ENCODE measurements around the gene CLDN24. TPM values are rescaled to one million over a fixed set of nuclear protein-coding genes. Genes with fewer than 3 reads are reported as not detected.

CLDN24 gene
- total RNA-seq, 1 donor from 2014 or later: not detected

DNA sequence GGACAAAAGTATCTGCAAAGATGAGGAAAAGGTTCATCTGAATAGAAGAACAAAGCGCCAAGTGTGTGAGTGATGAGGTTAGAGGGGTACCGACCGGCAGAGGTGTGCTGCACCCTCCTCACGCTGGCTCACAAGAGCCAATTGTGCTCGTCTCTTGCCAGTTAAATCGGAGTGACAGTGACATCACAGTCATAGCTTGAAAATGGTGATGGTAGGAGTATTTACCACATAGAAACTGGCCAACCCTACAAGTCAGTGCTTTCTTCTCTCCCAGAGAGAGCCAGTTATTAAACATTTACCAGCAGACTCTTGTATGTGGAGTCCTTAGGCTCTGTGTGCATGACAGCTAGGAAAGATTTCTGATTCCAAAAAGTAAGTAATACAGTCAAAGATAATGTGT is 34.5 kb downstream of the CLDN24 start:
- H3K27me3 Mint-ChIP-seq: peaks cover 2% of the 10 kb centered on the region
- no peak for DNase-seq

DNA sequence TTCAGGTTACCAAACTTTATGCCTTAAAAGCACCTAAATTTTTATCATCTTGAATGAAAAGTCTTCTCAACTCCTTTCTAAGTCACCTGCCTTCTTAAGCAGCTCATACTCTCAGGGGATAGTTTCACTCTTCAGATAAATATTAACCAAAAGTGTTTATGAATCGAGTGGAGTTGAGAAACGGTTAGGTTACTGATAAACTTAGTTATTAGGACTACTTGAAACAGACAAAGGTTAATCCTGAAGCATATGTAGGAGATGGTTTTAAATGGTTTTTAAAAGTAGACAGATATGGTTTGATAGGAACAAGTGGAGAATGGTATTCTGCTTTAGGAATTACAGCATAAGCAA is 34.9 kb downstream of the CLDN24 start:
- Mint-ChIP-seq H3K4me3 (no peak overlapping the region), H3K36me3 (ENCODE audit: low read depth) (no peaks in the 10 kb centered on the region), H3K4me1 (no peaks in the 10 kb centered on the region), H3K9me3 (no peaks in the 10 kb centered on the region), H3K27ac (no peak overlapping the region), H3K27me3 (peaks cover 2% of the 10 kb centered on the region)
- ATAC-seq (ENCODE audit: low read depth) (no peak), DNase-seq (no peak)
- ChIA-PET CTCF (no interaction called here), POLR2A (no interaction called here)
- intact Hi-C loops (cut with micrococcal nuclease): no loop called here
- TF ChIP-seq, protein P1, sequence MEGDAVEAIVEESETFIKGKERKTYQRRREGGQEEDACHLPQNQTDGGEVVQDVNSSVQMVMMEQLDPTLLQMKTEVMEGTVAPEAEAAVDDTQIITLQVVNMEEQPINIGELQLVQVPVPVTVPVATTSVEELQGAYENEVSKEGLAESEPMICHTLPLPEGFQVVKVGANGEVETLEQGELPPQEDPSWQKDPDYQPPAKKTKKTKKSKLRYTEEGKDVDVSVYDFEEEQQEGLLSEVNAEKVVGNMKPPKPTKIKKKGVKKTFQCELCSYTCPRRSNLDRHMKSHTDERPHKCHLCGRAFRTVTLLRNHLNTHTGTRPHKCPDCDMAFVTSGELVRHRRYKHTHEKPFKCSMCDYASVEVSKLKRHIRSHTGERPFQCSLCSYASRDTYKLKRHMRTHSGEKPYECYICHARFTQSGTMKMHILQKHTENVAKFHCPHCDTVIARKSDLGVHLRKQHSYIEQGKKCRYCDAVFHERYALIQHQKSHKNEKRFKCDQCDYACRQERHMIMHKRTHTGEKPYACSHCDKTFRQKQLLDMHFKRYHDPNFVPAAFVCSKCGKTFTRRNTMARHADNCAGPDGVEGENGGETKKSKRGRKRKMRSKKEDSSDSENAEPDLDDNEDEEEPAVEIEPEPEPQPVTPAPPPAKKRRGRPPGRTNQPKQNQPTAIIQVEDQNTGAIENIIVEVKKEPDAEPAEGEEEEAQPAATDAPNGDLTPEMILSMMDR (IDR thresholded peaks at IDR 0.05): no peak

More for the DNA sequence above, 34.5 kb downstream of the CLDN24 start:
- H3K4me1 Mint-ChIP-seq: no peaks in the 10 kb centered on the region
- H3K4me3 Mint-ChIP-seq: no peak overlapping the region
- no peak overlapping the region for H3K27ac Mint-ChIP-seq
- ChIA-PET POLR2A (no interaction called here), CTCF (no interaction called here)
- TF ChIP-seq, protein P1 (IDR thresholded peaks at IDR 0.05): no peak
- ATAC-seq (ENCODE audit: low read depth): no peak
- no peaks in the 10 kb centered on the region for H3K36me3 Mint-ChIP-seq (ENCODE audit: low read depth)
- no peaks in the 10 kb centered on the region for H3K9me3 Mint-ChIP-seq
- intact Hi-C loops (cut with micrococcal nuclease): no loop called here

DNA sequence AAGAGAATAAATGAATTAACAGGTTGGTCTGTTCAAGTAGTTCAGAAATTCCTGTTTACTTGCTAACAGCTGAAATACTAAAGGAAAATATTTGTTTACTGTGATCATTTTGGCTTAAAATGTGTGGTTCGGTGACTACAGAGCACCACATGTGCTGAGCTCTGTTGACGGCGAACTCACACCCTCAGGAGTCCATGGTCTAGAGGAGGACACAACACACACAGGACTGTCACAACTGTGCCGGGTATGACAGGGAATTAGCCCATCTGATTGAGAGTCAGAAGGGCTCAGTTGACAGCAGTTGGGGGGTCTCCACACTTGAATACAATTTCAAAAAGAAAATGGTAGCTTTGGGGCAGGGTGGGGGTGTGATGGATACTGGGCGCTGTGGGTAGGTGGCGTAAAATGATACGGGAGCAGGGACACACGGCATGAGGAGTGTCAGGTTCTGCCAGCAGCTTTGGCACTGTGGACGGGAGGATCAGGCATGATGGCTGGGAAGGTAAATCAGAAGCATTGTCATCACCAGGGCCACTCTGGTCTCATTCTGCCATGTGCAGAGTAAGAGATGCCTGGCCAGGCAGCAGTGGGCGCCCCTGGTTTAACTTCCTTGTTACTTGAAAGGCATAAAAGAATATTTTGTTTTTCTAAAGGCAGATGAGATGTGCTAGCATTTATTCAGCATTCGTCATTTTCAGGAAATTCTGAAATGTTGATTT is 35.5 kb downstream of the CLDN24 start:
- DNase-seq: no peak
- POLR2A ChIA-PET: no interaction called here
- no peak overlapping the region for H3K27ac Mint-ChIP-seq
- no peaks in the 10 kb centered on the region for H3K36me3 Mint-ChIP-seq (ENCODE audit: low read depth)
- ATAC-seq (ENCODE audit: low read depth): no peak
- no peak overlapping the region for H3K4me3 Mint-ChIP-seq
- CTCF ChIA-PET: no interaction called here
- TF ChIP-seq, protein P1 (IDR thresholded peaks at IDR 0.05): no peak
- H3K4me1 Mint-ChIP-seq: no peaks in the 10 kb centered on the region
- no peaks in the 10 kb centered on the region for H3K9me3 Mint-ChIP-seq
- peaks cover 2% of the 10 kb centered on the region for H3K27me3 Mint-ChIP-seq
- intact Hi-C loops (cut with micrococcal nuclease): no loop called here

DNA sequence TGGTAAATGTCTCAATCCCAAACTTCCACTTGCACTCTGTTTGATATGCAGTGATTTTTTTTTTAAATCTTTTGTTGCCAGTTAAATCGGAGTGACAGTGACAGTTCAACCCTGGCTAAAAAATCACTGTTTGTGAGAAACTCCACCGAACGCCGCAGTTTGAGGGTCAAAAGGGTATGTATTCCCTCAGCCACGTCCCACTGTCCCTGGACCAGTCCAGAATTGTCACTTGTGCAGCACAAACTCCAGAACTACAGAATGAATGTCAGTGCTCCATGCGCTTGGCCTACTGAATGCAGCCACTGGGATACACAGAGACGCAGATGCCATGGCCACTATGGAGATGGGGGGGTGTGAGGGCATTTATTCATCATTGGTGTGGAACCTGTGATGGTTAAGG is 36.3 kb downstream of the CLDN24 start:
- no peak for ATAC-seq (ENCODE audit: low read depth)
- intact Hi-C loops (cut with micrococcal nuclease): no loop called here
- TF ChIP-seq, protein P1 (IDR thresholded peaks at IDR 0.05): no peak
- DNase-seq: no peak
- POLR2A ChIA-PET: no interaction called here
- no peaks in the 10 kb centered on the region for H3K4me1 Mint-ChIP-seq
- H3K4me3 Mint-ChIP-seq: no peak overlapping the region
- no peak overlapping the region for H3K27ac Mint-ChIP-seq
- peaks cover 2% of the 10 kb centered on the region for H3K27me3 Mint-ChIP-seq
- no peaks in the 10 kb centered on the region for H3K36me3 Mint-ChIP-seq (ENCODE audit: low read depth)
- CTCF ChIA-PET: no interaction called here
- H3K9me3 Mint-ChIP-seq: no peaks in the 10 kb centered on the region

DNA sequence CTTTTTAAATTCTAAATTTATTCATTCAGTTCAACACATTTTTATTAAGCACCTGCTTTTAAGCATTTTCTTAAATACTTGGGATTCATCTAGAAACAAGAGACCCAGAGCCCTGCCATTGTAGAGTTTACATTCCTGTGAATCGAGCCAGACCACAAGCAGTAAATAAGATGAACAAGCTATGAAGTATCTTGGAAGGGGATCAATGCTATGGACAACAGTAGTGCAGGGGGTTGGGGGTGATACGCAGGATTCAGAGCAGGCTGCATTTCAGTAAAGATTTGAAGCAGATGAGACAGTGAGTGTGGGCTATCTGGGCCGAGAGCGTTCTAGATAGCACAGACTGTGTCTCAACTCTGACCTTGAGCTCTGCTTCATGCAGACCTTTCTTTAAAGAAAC is 37.3 kb downstream of the CLDN24 start:
- intact Hi-C loops (cut with micrococcal nuclease): no loop called here
- TF ChIP-seq, protein P1 (IDR thresholded peaks at IDR 0.05): no peak
- POLR2A ChIA-PET: no interaction called here
- Mint-ChIP-seq H3K36me3 (ENCODE audit: low read depth) (no peaks in the 10 kb centered on the region), H3K9me3 (no peaks in the 10 kb centered on the region), H3K4me1 (no peaks in the 10 kb centered on the region), H3K27ac (no peak overlapping the region), H3K27me3 (peaks cover 2% of the 10 kb centered on the region), H3K4me3 (no peak overlapping the region)
- CTCF ChIA-PET: no interaction called here
- ATAC-seq (ENCODE audit: low read depth) (no peak), DNase-seq (no peak)
